Thoracic aorta (tissue), 2 donors: ENCODE data around the gene KCND3. TPM values are rescaled to one million over a fixed set of nuclear protein-coding genes. Genes with fewer than 3 reads are reported as not detected.

Experiments
- ATAC-seq: fragments of 150-250 bp; one replicate; pipeline ENCODE4 v1.8.0; 2017; ENCODE audit warnings: low read depth; ENCODE audit not compliant: insufficient number of reproducible peaks, low FRiP score
- DNase-seq: peaks from one replicate; pipeline ENCODE4 v3.0.0-alpha.2; 2020; ENCODE audit warnings: low spot score
- H3K27ac ChIP-seq, 2 donors: fragments of 200-600 bp; sonication (generic); 1 replicate in 1 of 2; 2 replicates in 1 of 2; pipeline ENCODE4 v1.5.1; 2016; ENCODE audit warnings: mild to moderate bottlenecking in 2 of 2, moderate library complexity in 2 of 2
- H3K27me3 ChIP-seq: fragments of 200-600 bp; sonication (generic); replicated peaks from 2 replicates; pipeline ENCODE4 v1.6.0; 2016; ENCODE audit warnings: mild to moderate bottlenecking; ENCODE audit not compliant: insufficient read depth
- H3K36me3 ChIP-seq: fragments of 200-600 bp; sonication (generic); one replicate; pipeline ENCODE4 v1.5.1; 2016
- H3K4me1 ChIP-seq, 2 donors: fragments of 200-600 bp; sonication (generic); 1 replicate in 1 of 2; 2 replicates in 1 of 2; pipeline versions ENCODE4 v1.5.1 to v1.6.0; 2016; ENCODE audit warnings: low read depth in 2 of 2, mild to moderate bottlenecking in 1 of 2; ENCODE audit not compliant: control insufficient read depth in 1 of 2
- H3K4me3 ChIP-seq: fragments of 200-600 bp; sonication (generic); 2 replicates; pipeline ENCODE4 v1.5.1; 2016; ENCODE audit warnings: mild to moderate bottlenecking
- H3K9me3 ChIP-seq: fragments of 200-600 bp; sonication (generic); 2 replicates; pipeline ENCODE4 v1.5.1; 2016
- total RNA-seq, 2 donors: library from RNA; depleted of rRNA; stranded (reverse); fragments of >200 nt; gene quantifications; one replicate each; pipeline versions ENCODE4 v1.1.0 to v1.2.3, GENCODE V29; 2016
- TF ChIP-seq, protein P1 (sequence below): fragments of 200-600 bp; sonication (generic); IDR thresholded peaks from one replicate; pipeline ENCODE4 v1.5.1; 2019; ENCODE audit warnings: antibody characterized with exemption

Gene KCND3
- total RNA-seq, 2 donors from 2014 or later, result 12.3 to 16.6 TPM

DNA sequence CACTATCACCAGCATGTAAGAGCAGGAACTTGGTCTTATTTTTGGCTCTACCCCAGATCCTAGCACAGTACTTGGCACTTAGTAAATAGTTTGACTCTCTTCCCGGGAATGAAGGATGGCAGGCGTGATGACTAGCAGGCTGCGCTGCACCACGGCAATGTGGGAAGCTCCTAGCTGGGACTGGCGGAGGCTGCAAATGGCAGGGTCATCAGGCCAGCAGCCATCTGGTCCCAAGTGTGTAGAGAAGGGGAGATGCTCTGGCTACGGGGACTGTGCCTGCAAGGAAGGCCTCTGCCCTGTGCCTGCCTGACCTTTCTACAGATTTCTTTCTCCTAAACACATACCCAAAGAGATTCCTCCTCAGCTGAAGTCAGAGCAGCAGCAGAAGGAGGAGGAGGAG, 95.0 kb downstream of the KCND3 start:
- H3K4me3 ChIP-seq, result no peak overlapping the region
- TF ChIP-seq, protein P1, sequence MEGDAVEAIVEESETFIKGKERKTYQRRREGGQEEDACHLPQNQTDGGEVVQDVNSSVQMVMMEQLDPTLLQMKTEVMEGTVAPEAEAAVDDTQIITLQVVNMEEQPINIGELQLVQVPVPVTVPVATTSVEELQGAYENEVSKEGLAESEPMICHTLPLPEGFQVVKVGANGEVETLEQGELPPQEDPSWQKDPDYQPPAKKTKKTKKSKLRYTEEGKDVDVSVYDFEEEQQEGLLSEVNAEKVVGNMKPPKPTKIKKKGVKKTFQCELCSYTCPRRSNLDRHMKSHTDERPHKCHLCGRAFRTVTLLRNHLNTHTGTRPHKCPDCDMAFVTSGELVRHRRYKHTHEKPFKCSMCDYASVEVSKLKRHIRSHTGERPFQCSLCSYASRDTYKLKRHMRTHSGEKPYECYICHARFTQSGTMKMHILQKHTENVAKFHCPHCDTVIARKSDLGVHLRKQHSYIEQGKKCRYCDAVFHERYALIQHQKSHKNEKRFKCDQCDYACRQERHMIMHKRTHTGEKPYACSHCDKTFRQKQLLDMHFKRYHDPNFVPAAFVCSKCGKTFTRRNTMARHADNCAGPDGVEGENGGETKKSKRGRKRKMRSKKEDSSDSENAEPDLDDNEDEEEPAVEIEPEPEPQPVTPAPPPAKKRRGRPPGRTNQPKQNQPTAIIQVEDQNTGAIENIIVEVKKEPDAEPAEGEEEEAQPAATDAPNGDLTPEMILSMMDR, result no peak
- DNase-seq, result no peak
- H3K36me3 ChIP-seq, result no peaks in the 10 kb centered on the region
- no peaks in the 10 kb centered on the region for H3K4me1 ChIP-seq
- no peaks in the 10 kb centered on the region for H3K27me3 ChIP-seq
- no peak for ATAC-seq
- no peak overlapping the region for H3K27ac ChIP-seq
- no peaks in the 10 kb centered on the region for H3K9me3 ChIP-seq

DNA sequence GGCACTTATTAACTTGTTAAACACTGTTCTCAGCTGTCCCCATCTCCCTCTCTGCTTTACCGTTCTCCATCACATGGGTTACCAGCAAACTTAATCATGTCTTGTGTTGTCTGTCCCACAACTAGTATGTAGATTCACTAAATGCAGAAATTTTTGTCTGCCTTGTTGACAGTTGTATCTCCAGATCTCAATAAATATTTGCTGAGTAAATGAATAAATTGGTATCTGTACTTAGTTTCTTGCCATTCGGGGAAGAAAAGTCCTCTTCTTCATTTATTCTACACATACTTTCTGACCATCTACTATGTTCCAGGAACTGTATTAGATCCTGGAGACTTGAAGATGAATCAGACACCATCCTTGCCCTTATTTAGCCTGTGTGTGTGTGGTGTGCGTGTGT, 97.9 kb downstream of the KCND3 start:
- Histone ChIP-seq H3K4me1 (no peaks in the 10 kb centered on the region), H3K27me3 (no peaks in the 10 kb centered on the region)
- no peak for ATAC-seq

DNA sequence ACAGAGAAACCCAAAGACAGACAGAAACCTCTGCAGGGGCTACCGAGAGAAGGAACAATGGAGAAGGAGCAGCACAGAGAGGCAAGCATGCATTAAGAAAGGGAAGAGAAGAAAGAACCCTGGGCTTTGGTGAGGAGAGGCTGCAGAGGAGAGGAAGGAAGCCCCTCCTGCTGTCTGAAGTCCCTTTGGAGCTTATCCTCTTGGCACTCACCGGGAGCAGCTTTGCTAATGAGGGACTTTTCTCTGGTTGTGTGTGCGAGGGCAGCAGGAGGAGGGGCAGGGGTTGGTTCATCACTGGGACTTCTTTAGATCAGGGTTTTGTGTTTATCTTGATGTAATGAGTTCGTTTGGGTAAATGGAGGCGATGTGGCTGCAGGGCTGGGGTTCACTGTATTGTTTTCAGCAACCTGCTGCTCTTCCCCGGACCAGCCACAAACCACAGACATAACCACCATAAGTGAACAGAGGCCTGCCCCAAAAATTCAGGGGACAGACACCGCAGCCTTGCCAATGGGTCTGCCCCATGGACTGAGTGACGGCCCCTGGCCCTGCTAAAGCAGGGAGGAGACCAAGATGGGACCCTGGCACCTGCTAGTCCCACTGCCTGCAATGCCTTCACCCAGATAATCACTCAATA, 100.6 kb downstream of the KCND3 start:
- no peaks in the 10 kb centered on the region for H3K9me3 ChIP-seq
- TF ChIP-seq, protein P1, result no peak

More for the DNA sequence above, 97.9 kb downstream of the KCND3 start:
- Histone ChIP-seq H3K9me3 (no peaks in the 10 kb centered on the region), H3K27ac (no peak overlapping the region), H3K4me3 (no peak overlapping the region), H3K36me3 (no peaks in the 10 kb centered on the region)
- TF ChIP-seq, protein P1, result no peak
- DNase-seq, result no peak

DNA sequence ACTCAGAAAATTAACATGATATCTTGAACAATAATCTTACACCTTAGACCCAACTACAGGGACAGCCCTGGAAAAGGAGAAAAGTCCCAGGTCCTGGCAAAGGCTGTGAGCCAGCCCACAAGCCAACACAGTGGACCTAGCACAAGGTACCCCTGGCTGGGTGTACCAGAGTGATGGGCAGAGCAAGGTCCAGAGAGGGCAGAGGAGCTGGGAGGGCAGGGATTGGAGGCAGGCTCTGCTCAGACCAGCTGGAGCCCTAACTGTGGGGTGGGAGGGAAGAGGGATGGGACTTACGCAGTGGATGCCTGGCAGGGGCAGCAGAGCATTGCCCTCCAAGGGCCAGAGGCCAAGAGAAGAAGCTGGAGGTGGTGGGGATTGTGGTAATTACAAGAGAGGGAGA, 101.6 kb downstream of the KCND3 start:
- no peaks in the 10 kb centered on the region for H3K4me1 ChIP-seq
- TF ChIP-seq, protein P1, result no peak
- DNase-seq (no peak), ATAC-seq (no peak)
- no peak overlapping the region for H3K27ac ChIP-seq
- no peaks in the 10 kb centered on the region for H3K27me3 ChIP-seq
- no peak overlapping the region for H3K4me3 ChIP-seq
- no peaks in the 10 kb centered on the region for H3K9me3 ChIP-seq
- no peaks in the 10 kb centered on the region for H3K36me3 ChIP-seq

More for the DNA sequence above, 100.6 kb downstream of the KCND3 start:
- Histone ChIP-seq H3K4me3 (no peak overlapping the region), H3K27me3 (no peaks in the 10 kb centered on the region), H3K36me3 (no peaks in the 10 kb centered on the region), H3K27ac (no peak overlapping the region), H3K4me1 (no peaks in the 10 kb centered on the region)
- DNase-seq, result no peak
- ATAC-seq, result no peak

DNA sequence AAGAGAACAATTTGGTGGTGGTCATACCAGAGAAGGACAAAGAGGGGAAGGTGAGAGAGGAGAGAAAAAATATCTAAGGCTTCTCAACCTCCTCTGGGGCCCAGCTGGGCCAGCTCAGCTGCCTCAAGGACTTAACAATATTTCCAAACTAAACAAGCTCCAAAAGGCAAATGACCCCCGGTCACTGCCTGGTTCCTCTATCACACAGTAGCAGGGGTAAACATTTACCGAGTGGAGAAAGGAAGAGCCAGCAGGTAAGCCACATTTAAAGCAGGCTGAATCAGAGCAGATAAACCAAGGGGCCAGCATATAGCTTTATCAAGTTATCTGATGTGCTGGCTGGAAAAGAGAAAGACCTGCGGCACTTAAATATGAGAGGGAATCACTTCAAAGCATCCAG, 102.1 kb downstream of the KCND3 start:
- H3K9me3 ChIP-seq, result no peaks in the 10 kb centered on the region
- DNase-seq, result no peak
- H3K36me3 ChIP-seq, result no peaks in the 10 kb centered on the region
- no peaks in the 10 kb centered on the region for H3K4me1 ChIP-seq
- no peak overlapping the region for H3K27ac ChIP-seq
- H3K27me3 ChIP-seq, result no peaks in the 10 kb centered on the region
- no peak overlapping the region for H3K4me3 ChIP-seq
- TF ChIP-seq, protein P1, result no peak
- ATAC-seq, result no peak
